GM18951 (cell line): Measurements from ENCODE around the gene NMT2.

ENCODE experiments used
- POLR2A ChIP-seq: IDR thresholded peaks from 4 replicates; pipeline ENCODE4 v1.6.1; 2011; ENCODE audit warnings: mild to moderate bottlenecking; ENCODE audit not compliant: insufficient read length, insufficient read depth; ENCODE audit errors: extremely low read depth
- in situ Hi-C: fragments of 300-500 bp; cut with MboI; formaldehyde crosslinking; loops from one replicate; pipeline ENCODE4 v1.12.0; 2022; ENCODE audit warnings: low sequenced_read_pairs, mixed read lengths, inconsistent platforms; ENCODE audit not compliant: unreplicated experiment

NMT2 gene

GRCh38 chr10:15075421-15075820 lies 93.1 kb downstream of the NMT2 start:
- in situ Hi-C loops, result no loop called here
- TF ChIP-seq POLR2A, result no peak

DNA sequence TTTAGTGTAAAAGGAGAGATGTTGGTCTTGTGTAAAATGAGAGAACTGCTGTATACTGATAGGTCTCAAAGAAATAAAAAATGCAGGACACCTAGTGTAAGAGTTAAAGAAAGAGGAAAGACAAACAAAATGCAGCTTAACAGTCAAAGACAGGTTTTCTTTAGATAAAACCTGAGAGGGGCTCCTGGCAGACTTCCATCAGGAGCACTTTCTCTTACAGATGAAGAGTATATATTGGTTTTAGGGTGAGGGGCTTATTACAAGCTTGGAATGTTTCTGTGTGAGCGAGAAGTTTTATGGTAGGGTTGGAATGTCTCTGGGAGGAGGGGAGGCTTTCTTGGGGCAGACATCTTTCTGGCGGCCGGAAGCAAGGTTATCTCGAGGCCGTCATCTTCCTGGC lies 96.1 kb downstream of the NMT2 start:
- no peak for TF ChIP-seq POLR2A
- in situ Hi-C loops, result no loop called here

DNA sequence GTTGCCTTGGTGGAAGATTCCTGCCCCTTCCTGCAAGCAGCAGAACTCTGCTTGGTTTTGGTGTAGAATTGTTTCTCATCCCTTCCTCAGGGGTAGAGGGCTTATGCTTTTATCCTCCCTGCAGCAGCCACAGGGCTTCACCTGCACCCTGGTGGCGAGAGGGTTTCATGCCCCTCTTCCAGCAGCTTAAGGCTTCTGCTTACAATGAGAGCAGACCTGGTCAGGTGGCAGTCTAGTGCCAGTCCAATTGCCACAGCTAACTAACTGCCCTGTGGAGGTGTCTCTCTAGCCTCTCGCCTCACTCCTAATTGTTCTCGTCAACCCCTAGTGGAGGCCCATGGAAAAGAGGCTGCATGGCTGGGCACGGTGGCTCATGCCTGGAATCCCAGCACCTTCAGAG lies 99.3 kb downstream of the NMT2 start:
- no peak for TF ChIP-seq POLR2A
- in situ Hi-C loops, result no loop called here

DNA sequence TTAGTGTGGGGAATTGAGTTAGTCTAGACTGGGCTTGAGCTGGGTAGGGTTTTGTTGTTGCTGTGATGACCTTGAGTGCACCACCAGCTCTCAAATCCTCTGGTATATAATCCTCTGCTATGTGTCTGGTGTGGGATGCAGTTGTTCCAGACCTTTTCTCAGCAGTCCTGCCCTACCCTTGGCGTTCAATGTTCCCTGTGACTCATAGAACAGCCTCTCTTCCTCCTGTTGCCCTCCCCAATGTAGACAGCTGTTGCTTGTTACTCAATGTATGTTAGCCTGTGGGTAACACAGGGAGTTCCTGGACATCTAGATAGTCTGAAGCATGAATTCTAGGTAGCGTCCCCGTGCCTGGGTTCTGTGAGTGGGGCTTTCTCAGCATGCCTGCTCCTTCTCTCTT lies 99.7 kb downstream of the NMT2 start:
- TF ChIP-seq POLR2A, result no peak
- in situ Hi-C loops, result no loop called here

DNA sequence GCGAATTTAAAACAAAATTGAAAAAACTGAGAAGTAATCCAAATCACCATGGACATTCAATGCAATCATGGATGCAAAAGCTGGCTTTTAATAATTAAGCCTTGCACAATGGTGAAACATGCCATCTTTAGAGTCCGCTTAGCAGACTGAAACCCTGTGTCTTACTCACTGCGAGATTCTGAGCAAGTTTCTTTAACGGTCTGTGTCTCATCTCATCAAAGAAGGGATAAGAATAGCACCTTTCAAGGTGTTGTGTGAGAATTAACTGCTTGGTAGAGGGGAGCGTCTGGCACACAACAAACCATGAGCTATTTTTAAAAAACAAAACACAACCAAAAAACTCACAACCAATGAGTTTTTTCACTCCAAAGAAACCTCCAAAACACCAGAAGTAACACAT lies 101.3 kb downstream of the NMT2 start:
- in situ Hi-C loops, result no loop called here
- no peak for TF ChIP-seq POLR2A

GRCh38 chr10:15060638-15061037 lies 107.9 kb downstream of the NMT2 start:
- no peak for TF ChIP-seq POLR2A
- in situ Hi-C loops, result no loop called here

DNA sequence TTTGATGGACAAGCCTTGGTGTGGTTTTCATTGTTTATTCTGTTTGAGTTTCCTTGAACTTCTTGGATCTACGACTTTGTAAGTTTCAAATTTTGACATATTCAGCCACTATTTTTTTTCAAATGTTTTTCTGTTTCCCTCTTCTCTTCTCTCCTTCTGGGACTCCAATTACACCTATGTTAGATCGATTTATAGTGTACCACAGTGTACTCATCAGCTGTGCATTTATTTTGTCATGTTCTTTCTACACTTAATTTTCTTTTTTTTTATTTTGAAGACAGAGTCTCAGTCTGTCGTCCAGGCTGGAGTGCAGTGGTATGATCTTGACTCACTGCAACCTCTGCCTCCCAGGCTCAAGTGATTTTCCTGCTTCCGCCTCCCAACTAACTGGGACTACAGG lies 108.6 kb downstream of the NMT2 start:
- no peak for TF ChIP-seq POLR2A
- in situ Hi-C loops, result no loop called here

- in situ Hi-C loops, result no loop called here
- TF ChIP-seq POLR2A, result no peak
These were observed 109.8 kb downstream of the NMT2 start for GRCh38 chr10:15058689-15059088.
